HG02759 (cell line): ENCODE measurements around the gene PAN2.
A peak's percentile ranks its signal among the peaks of the same experiment; 100 is the strongest.
"Not testable (repeated sequence)": the region's sequence is repeated elsewhere in the genome, so short reads cannot be mapped to it uniquely, and the experiment has no call there.

Experiments
- ATAC-seq: cut with Tn5 transposase; IDR thresholded peaks from one replicate; pipeline ENCODE4 v1.9.1; 2021; ENCODE audit warnings: mild to moderate bottlenecking, moderate library complexity; ENCODE audit not compliant: unreplicated experiment

The PAN2 gene

DNA sequence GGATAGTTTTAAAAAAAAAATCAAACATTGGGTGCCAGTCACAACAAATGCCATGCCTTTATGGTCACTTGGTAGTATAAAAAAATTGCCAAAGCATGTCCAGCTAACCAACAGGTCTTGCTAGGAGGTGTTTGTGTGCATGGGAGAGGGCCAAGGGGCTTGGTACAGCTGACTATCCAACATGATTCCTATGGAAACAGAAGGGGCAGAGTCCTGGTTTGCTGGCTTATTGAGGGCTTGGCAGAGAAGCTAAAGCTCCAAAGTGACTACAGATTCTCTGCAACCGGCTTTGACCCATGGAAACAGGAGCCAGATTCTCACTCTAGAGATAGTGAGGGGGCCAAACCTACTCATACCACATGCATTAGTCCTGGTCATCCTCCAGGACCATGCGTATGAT, 61.3 kb downstream of the PAN2 start:
- not testable (repeated sequence) for ATAC-seq

DNA sequence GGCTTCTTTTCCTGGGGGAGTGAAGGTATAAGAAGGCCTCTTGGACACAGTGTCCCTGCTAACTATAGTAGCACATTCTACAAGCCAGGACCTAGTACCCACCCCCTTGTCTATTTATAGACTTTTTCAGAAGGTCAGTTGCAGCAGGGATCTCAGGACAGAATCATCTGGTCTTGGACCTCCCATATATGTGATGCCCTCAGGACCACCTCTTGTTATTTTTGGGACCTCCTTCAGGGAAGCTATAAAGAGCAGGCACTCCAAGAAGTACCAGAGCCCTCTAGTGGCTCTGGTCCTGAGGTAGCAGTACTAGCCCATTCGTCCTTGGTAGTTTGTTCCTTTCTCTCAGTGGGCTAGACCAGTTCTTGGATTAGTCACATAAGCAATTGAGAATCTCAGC, 62.8 kb downstream of the PAN2 start:
- no peak for ATAC-seq

DNA sequence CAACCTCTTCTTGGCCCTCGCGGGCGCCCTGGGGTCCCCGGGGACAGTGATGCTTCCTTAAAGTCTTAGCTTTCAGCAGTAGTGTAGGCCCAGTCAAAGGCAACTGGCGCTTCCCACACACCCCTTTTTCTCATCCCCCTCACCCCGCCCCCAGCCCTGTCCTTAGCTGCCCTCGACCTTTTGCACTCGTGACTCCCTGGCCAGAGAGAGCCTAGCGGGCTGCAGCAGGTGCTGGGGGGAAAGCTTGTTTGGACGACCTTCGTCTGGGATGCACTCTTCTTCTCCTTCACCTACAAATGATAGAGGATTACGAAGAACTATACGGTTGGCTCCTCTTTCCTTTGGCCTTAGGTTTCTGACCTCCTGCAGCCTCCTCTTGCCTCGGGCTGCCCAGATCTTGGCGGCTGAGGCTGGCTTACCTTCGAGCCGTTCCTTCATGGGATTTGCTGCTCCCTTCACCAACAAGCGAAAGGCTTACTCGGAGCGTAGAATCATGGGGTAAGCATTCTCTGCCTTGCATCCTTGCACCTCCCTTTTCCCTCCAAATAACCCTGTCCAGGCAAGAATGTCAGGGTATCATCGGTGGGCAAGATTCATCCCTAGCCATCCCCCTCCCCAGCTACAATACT, 66.2 kb downstream of the PAN2 start:
- no peak for ATAC-seq

DNA sequence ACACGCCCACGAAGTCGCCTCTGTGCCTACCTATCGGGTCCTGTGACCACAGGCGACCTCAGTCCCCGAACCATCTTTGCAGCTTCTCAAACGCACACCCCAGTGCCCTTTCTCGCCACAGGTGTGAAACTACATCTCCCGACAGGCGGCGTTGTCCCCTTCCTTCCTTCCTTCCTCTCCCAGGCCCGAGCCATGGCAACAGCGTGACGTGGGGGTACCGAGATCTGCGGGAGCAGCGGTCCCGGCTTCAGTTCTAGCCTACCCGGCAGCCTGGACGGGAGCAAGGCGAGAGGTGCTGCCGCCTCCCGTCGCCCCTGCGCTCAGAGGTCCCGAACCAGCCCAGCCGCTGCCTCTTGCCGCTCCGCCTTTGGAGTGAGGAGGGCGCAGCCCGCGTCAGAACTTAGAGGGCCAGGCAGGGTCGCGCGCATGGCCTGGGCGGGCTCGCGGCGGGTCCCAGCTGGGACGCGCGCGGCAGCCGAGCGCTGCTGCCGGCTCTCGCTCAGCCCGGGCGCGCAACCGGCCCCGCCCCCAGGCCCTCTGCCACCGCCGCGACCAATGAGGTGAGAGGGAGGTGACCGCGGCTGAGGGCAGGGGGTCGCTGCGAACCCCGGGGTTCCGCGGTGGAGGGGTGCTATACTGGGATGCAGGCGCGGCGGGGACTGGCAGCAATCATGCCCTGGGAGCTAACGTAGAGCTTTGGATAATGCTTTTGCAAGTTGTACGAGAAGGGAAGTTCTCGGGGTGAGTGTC, 66.9 kb downstream of the PAN2 start, which contains the start of gene COQ10A:
TSS of gene COQ10A (plus strand) at position 250 of the 750 bp plus-strand sequence. CDS start at position 427, 177 bp downstream.
- peak; percentile 93 for ATAC-seq
